ENCODE measurements around the gene NTN3.
"Not testable (repeated sequence)": the region's sequence is repeated elsewhere in the genome, so short reads cannot be mapped to it uniquely, and the experiment has no call there.

Gene NTN3

GRCh38 chr16:2471016-2471652 lies at the start of gene NTN3:
Gene NTN3 (plus strand): TSS chr16:2471297. CDS start chr16:2471702, 405 bp downstream.
- no peak for DNase-seq

DNA sequence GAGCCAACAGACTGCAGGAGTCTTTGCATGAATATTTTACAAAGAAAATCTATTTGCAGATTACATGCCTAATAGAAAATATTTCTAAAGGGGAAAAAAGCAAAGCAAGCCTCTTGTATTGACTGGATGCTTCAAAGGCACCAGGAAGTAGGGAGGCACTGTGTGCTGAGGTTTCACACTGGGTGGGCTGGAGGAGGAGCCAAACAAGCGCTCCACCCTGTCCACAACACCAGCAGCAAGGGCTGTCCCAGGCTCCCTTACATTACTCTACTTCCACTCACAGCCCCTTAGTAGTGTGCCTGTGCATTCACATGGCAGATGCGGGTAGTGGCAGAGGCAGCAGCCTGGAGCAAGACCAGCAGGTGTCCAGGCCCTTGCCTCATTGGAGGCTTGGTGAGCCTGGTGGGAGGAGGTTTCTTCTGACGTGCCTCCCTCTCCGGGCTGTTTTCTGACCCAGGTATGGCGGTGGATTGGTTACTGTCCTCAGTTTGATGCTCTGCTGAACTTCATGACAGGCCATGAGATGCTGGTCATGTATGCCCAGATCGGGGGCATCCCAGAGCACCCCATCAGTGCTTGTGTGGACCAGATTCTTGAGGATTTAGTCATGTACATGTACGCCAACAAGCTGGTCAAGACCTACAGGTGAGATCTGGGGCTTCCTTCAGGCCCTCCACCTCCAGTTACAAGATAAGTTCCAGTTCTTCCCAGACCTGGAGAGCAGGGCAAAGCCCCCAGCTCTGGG lies 48.8 kb upstream of the NTN3 start:
- DNase-seq = no peak

- DNase-seq = no peak
Observed at GRCh38 chr16:2424061-2425007, 46.8 kb upstream of the NTN3 start.

DNA sequence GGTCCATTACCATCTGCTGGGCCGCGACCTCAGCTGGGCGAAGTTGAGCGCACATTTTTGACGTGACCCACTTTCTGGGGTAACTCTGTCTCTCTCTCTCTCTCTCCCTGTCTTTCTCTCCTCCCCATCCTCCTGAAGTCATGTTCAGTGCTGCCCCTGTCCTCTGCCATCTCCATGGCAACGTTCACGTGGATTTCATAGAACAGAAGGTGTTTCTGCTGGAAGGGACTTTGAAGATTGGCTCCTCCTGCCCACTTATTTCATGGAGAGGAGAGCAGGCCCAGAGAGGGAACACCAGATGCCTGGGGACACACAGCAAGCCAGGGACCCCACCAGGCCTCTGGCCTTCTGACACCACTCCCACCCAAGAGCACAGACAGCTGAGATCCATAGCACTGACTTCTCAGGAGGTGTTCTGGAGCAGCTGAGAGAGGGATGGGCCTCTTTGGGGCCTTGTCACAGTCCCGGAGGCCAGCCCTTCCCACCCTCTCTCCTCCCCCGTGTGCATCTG lies 46.0 kb upstream of the NTN3 start:
- DNase-seq = no peak

GRCh38 chr16:2425825-2426430 lies 45.2 kb upstream of the NTN3 start:
- DNase-seq = no peak

- no peak for DNase-seq
Observed at GRCh38 chr16:2426941-2427361, 44.1 kb upstream of the NTN3 start.

GRCh38 chr16:2427526-2427925 lies 43.6 kb upstream of the NTN3 start:
- no peak for DNase-seq

DNA sequence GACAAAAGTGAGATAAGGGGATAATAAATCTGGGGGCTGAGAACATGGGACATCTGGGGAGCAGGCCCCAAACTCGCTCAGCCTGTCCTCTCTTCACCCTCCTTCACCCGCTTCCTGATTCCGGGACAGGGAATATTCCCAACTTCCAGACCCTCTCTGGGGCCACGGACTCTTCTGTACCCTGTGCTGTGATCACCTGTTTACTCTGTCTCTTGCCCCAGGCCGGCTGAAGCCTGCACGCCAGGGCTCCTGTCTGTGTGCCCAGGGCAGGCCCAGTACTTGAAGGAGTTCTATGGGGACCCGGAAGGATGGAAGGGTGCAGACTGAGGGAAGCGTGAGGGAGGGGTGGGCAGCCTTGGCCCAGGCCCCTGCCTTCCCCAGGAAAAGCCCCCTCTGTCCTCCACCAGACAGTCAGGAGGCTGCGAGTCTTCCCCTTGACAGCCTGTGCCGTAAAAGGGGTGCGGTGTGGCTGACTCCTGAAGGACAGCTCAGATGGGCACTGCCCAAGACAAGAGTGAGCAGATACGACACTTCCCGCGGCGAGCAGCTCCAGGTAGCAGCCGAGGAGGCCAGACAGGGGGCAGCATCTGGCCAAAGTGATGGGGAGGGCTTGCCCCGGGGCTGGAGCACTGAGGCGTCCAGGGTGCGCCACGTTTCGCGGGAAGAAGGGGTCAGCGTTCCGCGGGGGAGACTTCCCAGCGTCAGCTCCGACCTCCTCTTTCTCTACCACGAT lies 42.9 kb upstream of the NTN3 start:
- no peak for DNase-seq

DNA sequence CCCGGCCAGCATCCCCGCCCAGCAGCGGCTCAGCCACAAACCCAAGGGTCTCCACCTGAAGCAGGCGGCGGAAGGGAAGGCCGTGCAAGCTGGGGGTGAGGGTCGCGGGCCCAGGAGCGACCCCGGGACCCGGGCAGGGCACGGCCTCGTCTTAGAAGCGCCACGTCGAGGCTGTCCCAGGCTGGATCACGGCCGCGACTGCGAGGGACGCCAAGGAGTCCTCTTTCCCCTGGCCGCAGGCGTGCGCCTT lies 42.4 kb upstream of the NTN3 start:
- no peak for DNase-seq

DNA sequence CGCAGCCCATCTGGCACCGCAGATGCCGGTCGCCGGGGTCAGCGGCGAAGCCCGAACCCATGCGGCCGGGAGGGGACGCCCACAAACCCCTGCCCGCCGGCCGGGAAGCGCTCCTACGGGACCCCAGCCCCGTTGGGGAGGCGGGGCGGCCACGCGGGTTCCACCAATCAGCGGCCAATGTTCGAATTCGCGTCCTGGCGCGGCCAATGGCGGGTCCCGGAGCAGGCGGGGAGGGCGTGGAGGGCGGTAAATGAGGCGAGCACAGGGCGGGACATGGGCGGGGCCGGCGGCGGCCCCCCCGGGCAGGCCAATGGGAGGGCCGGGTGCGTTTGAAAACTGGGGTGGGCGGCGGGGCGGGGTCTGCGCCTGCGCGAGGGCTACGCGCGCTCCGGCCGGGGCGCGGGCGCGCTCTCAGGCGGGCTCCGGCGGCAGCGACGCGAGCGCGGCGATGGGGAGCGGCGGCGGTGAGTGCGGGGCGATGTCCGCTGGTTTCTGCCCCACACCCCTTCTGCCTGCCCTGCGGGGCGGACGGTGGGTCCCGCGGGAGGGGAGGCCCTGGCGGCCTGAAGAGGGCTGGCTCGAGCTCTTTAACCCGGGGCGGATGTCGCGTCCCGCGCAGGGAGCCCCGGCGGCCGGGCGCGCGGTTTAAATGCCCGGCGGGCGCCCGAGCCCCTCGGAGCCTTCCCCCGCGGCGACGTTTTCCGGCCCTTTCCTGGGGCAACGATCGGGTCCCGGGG lies 41.9 kb upstream of the NTN3 start, which contains the start of gene CCNF:
Gene CCNF, plus strand, starts transcription at position 414 of the 737 bp plus-strand sequence. Its CDS starts 35 bp downstream, at position 449.
- peak; percentile 95 for DNase-seq

- no peak for DNase-seq
Observed at GRCh38 chr16:2429771-2430663, 41.1 kb upstream of the NTN3 start.

DNA sequence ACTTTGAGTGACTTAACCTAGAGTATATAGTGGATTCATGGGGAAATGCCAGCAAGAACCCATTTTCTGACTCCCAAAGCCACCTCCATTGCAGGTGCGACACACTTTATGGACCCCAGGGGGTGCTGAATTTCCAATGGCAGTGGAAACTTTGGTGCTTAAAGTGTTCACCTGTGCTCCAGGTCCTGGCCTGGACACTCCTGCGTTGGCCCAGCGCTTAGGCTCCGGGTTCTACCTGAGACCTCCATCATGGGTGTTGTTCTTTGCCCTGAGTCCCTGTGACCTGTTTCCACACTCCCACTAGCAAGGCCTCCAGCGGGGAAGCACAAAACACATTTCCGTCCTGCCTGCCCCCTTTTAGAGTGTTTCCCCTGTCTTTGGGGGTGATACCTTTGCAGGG lies 38.8 kb upstream of the NTN3 start:
- no peak for DNase-seq

DNA sequence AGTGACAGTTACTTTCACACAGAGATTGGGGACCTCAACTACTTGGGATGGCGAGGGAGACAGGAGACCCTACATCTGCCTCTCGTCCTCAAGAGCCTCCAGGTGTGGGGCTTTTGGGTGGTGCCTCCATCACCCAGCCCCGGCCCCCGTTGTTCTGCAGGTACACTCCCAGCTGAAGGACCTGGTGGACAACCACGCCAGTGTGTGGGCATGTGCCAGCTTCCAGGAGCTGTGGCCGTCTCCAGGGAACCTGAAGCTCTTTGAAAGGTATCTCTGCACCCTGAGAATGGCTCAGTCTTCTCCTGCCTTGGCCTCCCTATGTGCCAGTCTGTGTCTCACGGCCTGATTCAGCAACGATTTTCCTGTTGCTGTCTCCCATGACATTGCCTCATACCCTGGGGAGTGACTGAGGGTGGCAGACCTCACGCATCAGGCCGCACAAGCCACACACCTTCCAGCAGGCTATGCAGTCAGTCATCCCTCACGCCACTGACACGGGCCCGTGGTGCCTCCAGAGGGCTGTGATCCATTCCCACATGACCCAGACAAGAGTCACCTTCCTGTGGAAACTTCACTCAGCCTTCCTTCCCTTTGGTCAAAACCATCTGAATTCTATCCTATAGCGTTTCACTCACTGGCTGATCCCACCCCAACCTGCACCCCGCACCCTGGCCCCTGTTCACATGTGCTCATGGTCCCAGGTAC lies 38.1 kb upstream of the NTN3 start:
- no peak for DNase-seq

DNA sequence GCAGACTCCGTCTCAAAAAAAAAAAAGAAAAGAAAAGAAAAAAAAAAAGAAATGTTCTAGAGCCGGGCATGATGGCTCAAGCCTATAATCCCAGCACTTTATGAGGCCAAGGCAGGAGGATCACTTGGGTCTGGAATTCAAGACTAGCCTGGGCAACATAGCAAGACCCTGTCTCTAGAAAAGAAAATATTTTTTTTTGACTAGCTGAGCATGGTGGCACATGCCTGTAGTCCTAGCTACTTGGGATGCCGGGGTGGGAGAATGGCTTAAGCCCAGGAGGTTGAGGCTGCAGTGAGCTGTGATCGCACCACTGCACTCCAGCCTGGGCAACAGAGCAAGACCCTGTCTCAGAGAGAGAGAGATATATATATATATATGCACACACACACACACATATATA lies 35.9 kb upstream of the NTN3 start:
- DNase-seq = not testable (repeated sequence)

- no peak for DNase-seq
Observed at GRCh38 chr16:2436110-2436509, 35.0 kb upstream of the NTN3 start.

- DNase-seq = no peak
Observed at GRCh38 chr16:2437032-2437790, 33.9 kb upstream of the NTN3 start.

- DNase-seq = no peak
Observed at GRCh38 chr16:2438121-2438520, 33.0 kb upstream of the NTN3 start.

GRCh38 chr16:2439598-2439997 lies 31.5 kb upstream of the NTN3 start:
- no peak for DNase-seq
